ENCODE measurements around the gene PIGV. TPM values are rescaled to one million over a fixed set of nuclear protein-coding genes. Genes with fewer than 3 reads are reported as not detected.

The PIGV gene
- polyA plus RNA-seq, 4 donors = 3.4 to 19.6 (median 8.5) TPM

GRCh38 chr1:26779098-26779668 lies 8.6 kb upstream of the PIGV start:
- H3K27ac ChIP-seq (ENCODE audit: low read depth in 1 of 3, low read length in 2 of 3) = no peak overlapping the region
- no peaks in the 10 kb centered on the region for H3K9me3 ChIP-seq (ENCODE audit: control insufficient read depth in 2 of 2, insufficient read depth in 1 of 2, low read depth in 1 of 2, low read length in 1 of 2)
- H3K36me3 ChIP-seq (ENCODE audit: control insufficient read depth in 3 of 3, insufficient read depth in 2 of 3, low read depth in 1 of 3, low read length in 3 of 3) = peaks cover 10 to 69% (median 43%) of the 10 kb centered on the region in 3 donors
- H3K4me1 ChIP-seq (ENCODE audit: control insufficient read depth in 3 of 3, insufficient read depth in 2 of 3, low read depth in 1 of 3, low read length in 2 of 3) = peaks cover 2 to 11% (median 8%) of the 10 kb centered on the region in 3 donors
- no peak for DNase-seq
- 82 to 86% (median 84%) methylated on average over 11 of the region's 11 CpGs for WGBS, 3 donors
- no peak for FAIRE-seq
- H3K27me3 ChIP-seq (ENCODE audit: control insufficient read depth in 3 of 3, insufficient read depth in 3 of 3, low read length in 3 of 3) = no peaks in the 10 kb centered on the region
- H3K4me3 ChIP-seq (ENCODE audit: low read depth in 1 of 3, low read length in 3 of 3) = no peak overlapping the region

GRCh38 chr1:26780344-26780957 lies 7.3 kb upstream of the PIGV start:
- Histone ChIP-seq H3K4me1 (ENCODE audit: control insufficient read depth in 3 of 3, insufficient read depth in 2 of 3, low read depth in 1 of 3, low read length in 2 of 3) (peaks cover 2 to 17% (median 11%) of the 10 kb centered on the region in 3 donors), H3K27ac (ENCODE audit: low read depth in 1 of 3, low read length in 2 of 3) (no peak overlapping the region)
- no peak for DNase-seq

GRCh38 chr1:26781206-26781825 lies 6.4 kb upstream of the PIGV start:
- no peaks in the 10 kb centered on the region for H3K27me3 ChIP-seq (ENCODE audit: control insufficient read depth in 3 of 3, insufficient read depth in 3 of 3, low read length in 3 of 3)
- peaks cover 2 to 26% (median 13%) of the 10 kb centered on the region in 3 donors for H3K4me1 ChIP-seq (ENCODE audit: control insufficient read depth in 3 of 3, insufficient read depth in 2 of 3, low read depth in 1 of 3, low read length in 2 of 3)
- peaks cover 2 to 52% (median 26%) of the 10 kb centered on the region in 3 donors for H3K36me3 ChIP-seq (ENCODE audit: control insufficient read depth in 3 of 3, insufficient read depth in 2 of 3, low read depth in 1 of 3, low read length in 3 of 3)
- no peaks in the 10 kb centered on the region for H3K9me3 ChIP-seq (ENCODE audit: control insufficient read depth in 2 of 2, insufficient read depth in 1 of 2, low read depth in 1 of 2, low read length in 1 of 2)
- 80 to 86% (median 84%) methylated on average over 11 of the region's 11 CpGs for WGBS, 3 donors
- FAIRE-seq (no peak), DNase-seq (no peak)
- H3K4me3 ChIP-seq (ENCODE audit: low read depth in 1 of 3, low read length in 3 of 3) = no peak overlapping the region
- no peak overlapping the region for H3K27ac ChIP-seq (ENCODE audit: low read depth in 1 of 3, low read length in 2 of 3)

More at GRCh38 chr1:26780344-26780957, 7.3 kb upstream of the PIGV start:
- H3K4me3 ChIP-seq (ENCODE audit: low read depth in 1 of 3, low read length in 3 of 3) = no peak overlapping the region
- peaks cover 2 to 57% (median 30%) of the 10 kb centered on the region in 3 donors for H3K36me3 ChIP-seq (ENCODE audit: control insufficient read depth in 3 of 3, insufficient read depth in 2 of 3, low read depth in 1 of 3, low read length in 3 of 3)
- WGBS, 3 donors = 91 to 92% (median 92%) methylated on average over 21 of the region's 21 CpGs
- H3K9me3 ChIP-seq (ENCODE audit: control insufficient read depth in 2 of 2, insufficient read depth in 1 of 2, low read depth in 1 of 2, low read length in 1 of 2) = no peaks in the 10 kb centered on the region
- FAIRE-seq = no peak
- H3K27me3 ChIP-seq (ENCODE audit: control insufficient read depth in 3 of 3, insufficient read depth in 3 of 3, low read length in 3 of 3) = no peaks in the 10 kb centered on the region

DNA sequence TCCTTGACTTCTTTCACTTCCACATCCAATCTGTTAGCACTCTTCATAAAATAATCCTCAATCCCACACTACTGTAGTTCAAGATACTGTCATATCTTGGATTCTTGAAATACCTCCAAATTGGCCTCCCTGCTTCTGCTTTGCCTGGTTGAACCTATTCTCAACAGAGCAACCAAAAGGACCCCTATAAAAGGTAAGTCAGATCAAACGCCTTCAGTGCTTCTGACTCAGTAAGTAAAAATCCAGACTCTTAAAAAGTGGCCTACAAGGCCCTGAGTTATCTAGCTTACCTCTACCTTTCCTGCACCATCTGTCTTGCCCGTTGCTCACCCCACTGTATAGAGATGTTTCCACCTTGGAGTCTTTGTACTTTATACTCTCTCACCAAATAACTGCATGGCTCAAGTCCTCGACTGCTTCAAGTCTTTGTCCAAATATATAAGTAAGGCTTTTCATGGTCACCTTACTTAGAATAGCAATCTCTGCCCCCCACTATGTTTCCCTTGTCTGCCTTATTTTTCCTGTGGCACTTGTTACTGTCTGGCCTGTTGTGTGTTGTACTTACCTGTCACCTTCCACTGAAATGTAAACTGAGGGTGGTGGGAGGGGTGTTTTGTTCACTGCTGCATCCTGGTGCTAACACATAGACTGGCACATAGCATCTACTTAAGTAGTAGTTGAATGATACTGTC lies 5.1 kb upstream of the PIGV start:
- peaks cover 2 to 37% (median 19%) of the 10 kb centered on the region in 3 donors for H3K4me1 ChIP-seq (ENCODE audit: control insufficient read depth in 3 of 3, insufficient read depth in 2 of 3, low read depth in 1 of 3, low read length in 2 of 3)
- no peak for FAIRE-seq

DNA sequence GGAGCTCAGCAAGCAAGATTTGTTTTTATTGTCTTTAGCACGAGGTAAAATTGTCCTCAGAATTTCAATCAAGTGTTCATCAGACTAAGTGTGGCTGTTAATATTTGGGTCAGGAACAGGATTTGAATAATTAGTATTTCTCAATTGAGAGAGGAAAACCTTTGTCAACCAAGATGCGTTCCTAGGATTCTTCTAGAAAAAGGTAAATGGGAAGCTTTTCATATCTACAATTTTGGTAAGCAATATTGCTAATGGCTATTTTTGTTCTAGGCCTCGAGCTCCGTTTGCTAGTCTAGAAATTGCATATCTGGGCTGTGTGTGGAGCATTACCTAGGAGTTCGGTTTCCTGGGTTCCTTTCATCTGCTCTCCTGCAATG lies 4.1 kb upstream of the PIGV start:
- peaks cover 2 to 39% (median 19%) of the 10 kb centered on the region in 3 donors for H3K4me1 ChIP-seq (ENCODE audit: control insufficient read depth in 3 of 3, insufficient read depth in 2 of 3, low read depth in 1 of 3, low read length in 2 of 3)
- 72 to 78% (median 73%) methylated on average over 5 of the region's 5 CpGs for WGBS, 3 donors

More for the DNA sequence above, 5.1 kb upstream of the PIGV start:
- H3K27ac ChIP-seq (ENCODE audit: low read depth in 1 of 3, low read length in 2 of 3) = no peak overlapping the region
- no peaks in the 10 kb centered on the region for H3K9me3 ChIP-seq (ENCODE audit: control insufficient read depth in 2 of 2, insufficient read depth in 1 of 2, low read depth in 1 of 2, low read length in 1 of 2)
- H3K4me3 ChIP-seq (ENCODE audit: low read depth in 1 of 3, low read length in 3 of 3) = no peak overlapping the region
- no peaks in the 10 kb centered on the region for H3K27me3 ChIP-seq (ENCODE audit: control insufficient read depth in 3 of 3, insufficient read depth in 3 of 3, low read length in 3 of 3)
- no peak for DNase-seq
- 58 to 69% (median 64%) methylated on average over 3 of the region's 3 CpGs for WGBS, 3 donors
- H3K36me3 ChIP-seq (ENCODE audit: control insufficient read depth in 3 of 3, insufficient read depth in 2 of 3, low read depth in 1 of 3, low read length in 3 of 3) = peaks cover 2 to 41% (median 24%) of the 10 kb centered on the region in 3 donors

DNA sequence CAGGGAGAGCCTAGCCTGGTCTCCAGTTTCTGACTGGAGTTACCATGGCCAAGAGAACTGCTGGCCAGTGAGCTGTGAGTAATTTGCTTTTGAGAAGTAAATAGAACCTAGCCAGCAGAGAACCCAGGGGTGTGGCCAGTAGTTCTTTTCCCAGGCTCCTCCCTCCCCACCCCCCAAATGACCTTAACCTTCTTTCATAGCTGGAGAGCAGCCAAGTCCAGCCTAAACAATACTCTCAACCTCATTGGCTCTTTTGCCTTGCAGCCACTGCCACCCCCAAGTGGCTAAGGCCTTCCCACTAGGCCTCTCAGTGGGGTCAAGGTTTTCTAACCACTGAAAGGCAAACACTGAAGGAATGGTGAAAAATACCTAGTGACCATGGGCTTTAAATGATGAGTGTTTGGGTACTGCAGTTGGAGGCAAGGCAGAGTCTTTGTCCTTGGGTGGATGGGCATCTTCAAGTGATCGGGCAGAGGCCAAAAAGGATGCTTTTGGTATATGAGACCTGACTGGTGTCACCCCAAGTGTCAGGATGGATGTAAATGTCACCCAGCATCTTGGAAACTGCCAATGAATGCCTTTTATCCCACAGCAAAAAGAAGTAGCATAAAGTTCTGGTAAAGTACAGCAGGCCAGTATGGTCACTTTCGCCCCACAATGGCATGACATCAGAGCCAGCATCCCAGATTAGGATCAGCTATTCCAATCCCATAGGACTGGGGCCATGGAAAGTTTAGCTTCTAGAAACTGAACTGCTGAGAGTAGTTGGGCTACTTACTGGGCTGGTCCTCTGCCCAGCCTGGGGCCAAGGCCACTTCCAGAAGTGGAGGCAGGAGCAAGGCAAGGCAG lies 3.5 kb upstream of the PIGV start:
- no peaks in the 10 kb centered on the region for H3K9me3 ChIP-seq (ENCODE audit: control insufficient read depth in 2 of 2, insufficient read depth in 1 of 2, low read depth in 1 of 2, low read length in 1 of 2)
- 92 to 100% (median 95%) methylated on average over 2 of the region's 2 CpGs for WGBS, 3 donors
- H3K4me1 ChIP-seq (ENCODE audit: control insufficient read depth in 3 of 3, insufficient read depth in 2 of 3, low read depth in 1 of 3, low read length in 2 of 3) = peaks cover 2 to 42% (median 19%) of the 10 kb centered on the region in 3 donors
- no peak overlapping the region for H3K4me3 ChIP-seq (ENCODE audit: low read depth in 1 of 3, low read length in 3 of 3)
- peaks cover 2 to 25% (median 19%) of the 10 kb centered on the region in 3 donors for H3K36me3 ChIP-seq (ENCODE audit: control insufficient read depth in 3 of 3, insufficient read depth in 2 of 3, low read depth in 1 of 3, low read length in 3 of 3)
- peak overlapping the region in 2 of 3 donors; percentile 28 to 33 for H3K27ac ChIP-seq (ENCODE audit: low read depth in 1 of 3, low read length in 2 of 3)
- DNase-seq (peak; percentile 35 to 73), FAIRE-seq (no peak)
- no peaks in the 10 kb centered on the region for H3K27me3 ChIP-seq (ENCODE audit: control insufficient read depth in 3 of 3, insufficient read depth in 3 of 3, low read length in 3 of 3)

More for the DNA sequence above, 4.1 kb upstream of the PIGV start:
- no peak for FAIRE-seq
- Histone ChIP-seq H3K9me3 (ENCODE audit: control insufficient read depth in 2 of 2, insufficient read depth in 1 of 2, low read depth in 1 of 2, low read length in 1 of 2) (no peaks in the 10 kb centered on the region), H3K27ac (ENCODE audit: low read depth in 1 of 3, low read length in 2 of 3) (peak overlapping the region in 1 of 3 donors; percentile 28), H3K36me3 (ENCODE audit: control insufficient read depth in 3 of 3, insufficient read depth in 2 of 3, low read depth in 1 of 3, low read length in 3 of 3) (peaks cover 2 to 31% (median 22%) of the 10 kb centered on the region in 3 donors), H3K4me3 (ENCODE audit: low read depth in 1 of 3, low read length in 3 of 3) (peak overlapping the region in 1 of 3 donors; percentile 8), H3K27me3 (ENCODE audit: control insufficient read depth in 3 of 3, insufficient read depth in 3 of 3, low read length in 3 of 3) (no peaks in the 10 kb centered on the region)
- no peak for DNase-seq

- WGBS, 3 donors = 88 to 98% (median 94%) methylated on average over 1 of the region's 1 CpG
- peaks cover 2 to 42% (median 19%) of the 10 kb centered on the region in 3 donors for H3K4me1 ChIP-seq (ENCODE audit: control insufficient read depth in 3 of 3, insufficient read depth in 2 of 3, low read depth in 1 of 3, low read length in 2 of 3)
These were observed 2.9 kb upstream of the PIGV start for GRCh38 chr1:26784886-26785285.

More at GRCh38 chr1:26784886-26785285, 2.9 kb upstream of the PIGV start:
- Histone ChIP-seq H3K27ac (ENCODE audit: low read depth in 1 of 3, low read length in 2 of 3) (peak overlapping the region in 2 of 3 donors; percentile 28 to 33), H3K36me3 (ENCODE audit: control insufficient read depth in 3 of 3, insufficient read depth in 2 of 3, low read depth in 1 of 3, low read length in 3 of 3) (peaks cover 2 to 19% (median 12%) of the 10 kb centered on the region in 3 donors), H3K9me3 (ENCODE audit: control insufficient read depth in 2 of 2, insufficient read depth in 1 of 2, low read depth in 1 of 2, low read length in 1 of 2) (no peaks in the 10 kb centered on the region), H3K27me3 (ENCODE audit: control insufficient read depth in 3 of 3, insufficient read depth in 3 of 3, low read length in 3 of 3) (no peaks in the 10 kb centered on the region), H3K4me3 (ENCODE audit: low read depth in 1 of 3, low read length in 3 of 3) (no peak overlapping the region)
- DNase-seq = no peak
- FAIRE-seq = no peak
